Esophagus muscularis mucosa (tissue), 3 donors: Measurements from ENCODE around the gene RBFA.

ENCODE experiments used
- POLR2A ChIP-seq: fragments of 450-650 bp; IDR thresholded peaks from one replicate; pipeline ENCODE4 v1.6.1; 2017; ENCODE audit warnings: antibody characterized with exemption, moderate library complexity, mild to moderate bottlenecking, low read depth
- TF ChIP-seq, protein P1 (sequence below), 3 experiments: fragments of 200-600 bp in 2 of 3; fragments of 450-650 bp in 1 of 3; sonication (generic) in 2 of 3; IDR thresholded peaks; one replicate each; pipeline ENCODE4 v1.5.1; 2017 to 2019; ENCODE audit warnings: antibody characterized with exemption in 3 of 3, mild to moderate bottlenecking in 2 of 3, moderate library complexity in 1 of 3

- TF ChIP-seq, protein P1, sequence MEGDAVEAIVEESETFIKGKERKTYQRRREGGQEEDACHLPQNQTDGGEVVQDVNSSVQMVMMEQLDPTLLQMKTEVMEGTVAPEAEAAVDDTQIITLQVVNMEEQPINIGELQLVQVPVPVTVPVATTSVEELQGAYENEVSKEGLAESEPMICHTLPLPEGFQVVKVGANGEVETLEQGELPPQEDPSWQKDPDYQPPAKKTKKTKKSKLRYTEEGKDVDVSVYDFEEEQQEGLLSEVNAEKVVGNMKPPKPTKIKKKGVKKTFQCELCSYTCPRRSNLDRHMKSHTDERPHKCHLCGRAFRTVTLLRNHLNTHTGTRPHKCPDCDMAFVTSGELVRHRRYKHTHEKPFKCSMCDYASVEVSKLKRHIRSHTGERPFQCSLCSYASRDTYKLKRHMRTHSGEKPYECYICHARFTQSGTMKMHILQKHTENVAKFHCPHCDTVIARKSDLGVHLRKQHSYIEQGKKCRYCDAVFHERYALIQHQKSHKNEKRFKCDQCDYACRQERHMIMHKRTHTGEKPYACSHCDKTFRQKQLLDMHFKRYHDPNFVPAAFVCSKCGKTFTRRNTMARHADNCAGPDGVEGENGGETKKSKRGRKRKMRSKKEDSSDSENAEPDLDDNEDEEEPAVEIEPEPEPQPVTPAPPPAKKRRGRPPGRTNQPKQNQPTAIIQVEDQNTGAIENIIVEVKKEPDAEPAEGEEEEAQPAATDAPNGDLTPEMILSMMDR (IDR thresholded peaks at IDR 0.05), result no peak
- no peak for TF ChIP-seq POLR2A
Measured at GRCh38 chr18:80074183-80074582, 39.9 kb downstream of the RBFA start.
